ENCODE measurements around the gene UQCC5. TPM values are rescaled to one million over a fixed set of nuclear protein-coding genes. Genes with fewer than 3 reads are reported as not detected.
A peak's percentile ranks its signal among the peaks of the same experiment; 100 is the strongest.

UQCC5 gene
- total RNA-seq, 1 donor from 2014 or later, result 2.0 TPM

DNA sequence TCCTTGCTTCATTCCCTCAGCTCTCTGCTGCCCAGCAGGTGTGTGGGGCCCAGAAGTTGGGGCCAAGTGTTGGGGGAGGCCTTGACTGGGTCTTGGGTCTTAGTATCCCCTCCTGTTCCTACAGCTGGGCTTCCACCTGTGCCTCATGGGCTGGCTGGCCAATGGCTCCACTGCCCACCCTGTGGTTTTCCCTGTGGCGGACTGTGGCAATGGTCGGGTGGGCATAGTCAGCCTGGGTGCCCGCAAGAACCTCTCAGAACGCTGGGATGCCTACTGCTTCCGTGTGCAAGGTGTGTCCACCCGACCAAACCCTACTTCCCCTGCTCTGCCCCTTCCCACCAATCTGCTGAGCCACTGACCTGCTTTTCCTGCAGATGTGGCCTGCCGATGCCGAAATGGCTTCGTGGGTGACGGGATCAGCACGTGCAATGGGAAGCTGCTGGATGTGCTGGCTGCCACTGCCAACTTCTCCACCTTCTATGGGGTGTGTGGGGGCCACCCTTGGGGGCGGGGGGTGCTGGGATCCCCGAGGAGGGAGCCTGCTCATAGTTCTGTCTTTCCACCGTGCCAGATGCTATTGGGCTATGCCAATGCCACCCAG lies 13.7 kb upstream of the UQCC5 start:
- peaks cover 12% of the 10 kb centered on the region for H3K4me1 Mint-ChIP-seq
- no peak overlapping the region for H2AFZ ChIP-seq (replicated peaks)
- H3K4me3 ChIP-seq, result no peak overlapping the region
- peaks cover 6% of the 10 kb centered on the region for H3K27me3 ChIP-seq
- no peaks in the 10 kb centered on the region for H3K27me3 Mint-ChIP-seq (ENCODE audit: insufficient read depth, low read depth)
- no peaks in the 10 kb centered on the region for H3F3A ChIP-seq (ENCODE audit: low read depth)
- H3K4me2 ChIP-seq, result no peak overlapping the region
- H3K9me3 ChIP-seq (ENCODE audit: low read depth), result no peaks in the 10 kb centered on the region
- peaks cover 10% of the 10 kb centered on the region for H3K36me3 Mint-ChIP-seq
- H3K27ac Mint-ChIP-seq, result no peak overlapping the region
- TF ChIP-seq EZH2phosphoT487 (IDR thresholded peaks at IDR 0.05), result no peak
- TF ChIP-seq EZH2 (IDR thresholded peaks at IDR 0.05), result no peak
- TF ChIP-seq, protein P1, sequence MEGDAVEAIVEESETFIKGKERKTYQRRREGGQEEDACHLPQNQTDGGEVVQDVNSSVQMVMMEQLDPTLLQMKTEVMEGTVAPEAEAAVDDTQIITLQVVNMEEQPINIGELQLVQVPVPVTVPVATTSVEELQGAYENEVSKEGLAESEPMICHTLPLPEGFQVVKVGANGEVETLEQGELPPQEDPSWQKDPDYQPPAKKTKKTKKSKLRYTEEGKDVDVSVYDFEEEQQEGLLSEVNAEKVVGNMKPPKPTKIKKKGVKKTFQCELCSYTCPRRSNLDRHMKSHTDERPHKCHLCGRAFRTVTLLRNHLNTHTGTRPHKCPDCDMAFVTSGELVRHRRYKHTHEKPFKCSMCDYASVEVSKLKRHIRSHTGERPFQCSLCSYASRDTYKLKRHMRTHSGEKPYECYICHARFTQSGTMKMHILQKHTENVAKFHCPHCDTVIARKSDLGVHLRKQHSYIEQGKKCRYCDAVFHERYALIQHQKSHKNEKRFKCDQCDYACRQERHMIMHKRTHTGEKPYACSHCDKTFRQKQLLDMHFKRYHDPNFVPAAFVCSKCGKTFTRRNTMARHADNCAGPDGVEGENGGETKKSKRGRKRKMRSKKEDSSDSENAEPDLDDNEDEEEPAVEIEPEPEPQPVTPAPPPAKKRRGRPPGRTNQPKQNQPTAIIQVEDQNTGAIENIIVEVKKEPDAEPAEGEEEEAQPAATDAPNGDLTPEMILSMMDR (IDR thresholded peaks at IDR 0.05), result no peak
- DNase-seq (ENCODE audit: low spot score), result no peak
- no peak overlapping the region for H3K27ac ChIP-seq
- H3K4me3 Mint-ChIP-seq, result no peak overlapping the region
- no peaks in the 10 kb centered on the region for H3K79me2 ChIP-seq (ENCODE audit: low read depth)
- H3K9me3 Mint-ChIP-seq, result no peaks in the 10 kb centered on the region
- no peaks in the 10 kb centered on the region for H3K4me1 ChIP-seq
- H3K9ac ChIP-seq, result no peak overlapping the region
- H4K20me1 ChIP-seq (ENCODE audit: low read depth), result peaks cover 11% of the 10 kb centered on the region
- H3K36me3 ChIP-seq, result no peaks in the 10 kb centered on the region

DNA sequence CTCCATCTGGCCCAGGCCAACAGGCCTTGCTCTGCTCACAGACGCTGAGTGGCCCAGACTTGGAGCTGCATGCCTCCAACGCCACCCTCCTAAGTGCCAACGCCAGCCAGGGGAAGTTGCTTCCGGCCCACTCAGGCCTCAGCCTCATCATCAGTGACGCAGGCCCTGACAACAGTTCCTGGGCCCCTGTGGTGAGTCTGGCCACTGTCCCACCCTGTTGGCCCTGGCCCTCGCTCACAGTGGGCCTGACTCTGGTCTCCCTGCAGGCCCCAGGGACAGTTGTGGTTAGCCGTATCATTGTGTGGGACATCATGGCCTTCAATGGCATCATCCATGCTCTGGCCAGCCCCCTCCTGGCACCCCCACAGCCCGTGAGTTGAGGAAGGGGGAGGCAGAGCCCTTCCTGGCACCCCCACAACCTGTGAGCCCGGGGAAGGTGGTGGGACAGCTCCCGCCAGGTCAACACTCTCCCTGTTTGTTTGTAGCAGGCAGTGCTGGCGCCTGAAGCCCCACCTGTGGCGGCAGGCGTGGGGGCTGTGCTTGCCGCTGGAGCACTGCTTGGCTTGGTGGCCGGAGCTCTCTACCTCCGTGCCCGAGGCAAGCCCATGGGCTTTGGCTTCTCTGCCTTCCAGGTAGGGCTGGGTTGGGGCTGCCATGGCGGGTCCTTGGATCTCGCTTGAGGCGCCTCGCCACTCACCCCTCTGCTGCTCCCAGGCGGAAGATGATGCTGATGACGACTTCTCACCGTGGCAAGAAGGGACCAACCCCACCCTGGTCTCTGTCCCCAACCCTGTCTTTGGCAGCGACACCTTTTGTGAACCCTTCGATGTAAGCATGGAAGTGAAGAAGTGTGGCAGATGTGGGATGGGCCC lies 12.8 kb upstream of the UQCC5 start:
- no peak for DNase-seq (ENCODE audit: low spot score)
- Histone ChIP-seq H3K36me3 (no peaks in the 10 kb centered on the region), H3K9ac (no peak overlapping the region), H3K4me2 (no peak overlapping the region), H3K79me2 (ENCODE audit: low read depth) (no peaks in the 10 kb centered on the region), H3K4me1 (no peaks in the 10 kb centered on the region), H3K27ac (no peak overlapping the region), H4K20me1 (ENCODE audit: low read depth) (peaks cover 12% of the 10 kb centered on the region), H3K4me3 (no peak overlapping the region), H3K27me3 (no peaks in the 10 kb centered on the region), H2AFZ (replicated peaks) (no peak overlapping the region), H3K9me3 (ENCODE audit: low read depth) (no peaks in the 10 kb centered on the region), H3F3A (ENCODE audit: low read depth) (no peaks in the 10 kb centered on the region)
- H3K36me3 Mint-ChIP-seq, result peaks cover 10% of the 10 kb centered on the region
- H3K4me3 Mint-ChIP-seq, result peak overlapping the region; percentile 30
- H3K27ac Mint-ChIP-seq, result no peak overlapping the region
- TF ChIP-seq, protein P1 (IDR thresholded peaks at IDR 0.05), result no peak
- TF ChIP-seq EZH2 (IDR thresholded peaks at IDR 0.05) (no peak), EZH2phosphoT487 (IDR thresholded peaks at IDR 0.05) (no peak)
- H3K27me3 Mint-ChIP-seq (ENCODE audit: insufficient read depth, low read depth), result no peaks in the 10 kb centered on the region
- no peaks in the 10 kb centered on the region for H3K9me3 Mint-ChIP-seq
- peaks cover 13% of the 10 kb centered on the region for H3K4me1 Mint-ChIP-seq

DNA sequence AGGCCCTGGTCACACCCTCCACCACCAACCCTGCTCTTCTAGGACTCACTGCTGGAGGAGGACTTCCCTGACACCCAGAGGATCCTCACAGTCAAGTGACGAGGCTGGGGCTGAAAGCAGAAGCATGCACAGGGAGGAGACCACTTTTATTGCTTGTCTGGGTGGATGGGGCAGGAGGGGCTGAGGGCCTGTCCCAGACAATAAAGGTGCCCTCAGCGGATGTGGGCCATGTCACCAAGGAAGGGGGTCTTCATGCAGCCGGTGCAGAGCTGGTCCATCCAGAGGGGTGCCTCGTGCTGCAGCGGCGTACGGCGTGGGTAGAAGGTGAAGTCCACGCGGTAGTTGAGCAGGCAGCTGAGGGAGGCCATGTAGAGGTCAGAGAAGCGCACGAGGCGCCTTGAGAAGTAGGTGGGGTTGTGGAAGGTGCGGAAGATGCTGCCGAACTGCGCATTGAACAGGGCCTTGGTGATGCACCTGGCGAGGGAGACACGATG lies 12.1 kb upstream of the UQCC5 start:
- Histone ChIP-seq H3K36me3 (no peaks in the 10 kb centered on the region), H3K9ac (no peak overlapping the region), H3K9me3 (ENCODE audit: low read depth) (no peaks in the 10 kb centered on the region), H3K4me2 (no peak overlapping the region), H3K79me2 (ENCODE audit: low read depth) (no peaks in the 10 kb centered on the region), H2AFZ (replicated peaks) (no peak overlapping the region), H4K20me1 (ENCODE audit: low read depth) (peaks cover 19% of the 10 kb centered on the region), H3K4me3 (no peak overlapping the region), H3K4me1 (no peaks in the 10 kb centered on the region), H3F3A (ENCODE audit: low read depth) (no peaks in the 10 kb centered on the region), H3K27ac (no peak overlapping the region), H3K27me3 (no peaks in the 10 kb centered on the region)
- Mint-ChIP-seq H3K27me3 (ENCODE audit: insufficient read depth, low read depth) (no peaks in the 10 kb centered on the region), H3K4me3 (peak overlapping the region; percentile 30), H3K4me1 (peaks cover 13% of the 10 kb centered on the region), H3K27ac (no peak overlapping the region), H3K9me3 (no peaks in the 10 kb centered on the region), H3K36me3 (peaks cover 12% of the 10 kb centered on the region)
- TF ChIP-seq, protein P1 (IDR thresholded peaks at IDR 0.05), result no peak
- TF ChIP-seq EZH2 (IDR thresholded peaks at IDR 0.05), result no peak
- TF ChIP-seq EZH2phosphoT487 (IDR thresholded peaks at IDR 0.05), result no peak
- DNase-seq (ENCODE audit: low spot score), result no peak

All from neural progenitor cell (in vitro differentiated cells).